Muscle layer of duodenum (tissue), 2 donors: ENCODE results near the gene GADD45GIP1.
"Not testable (repeated sequence)": the region's sequence is repeated elsewhere in the genome, so short reads cannot be mapped to it uniquely, and the experiment has no call there.

Experiments
- H3K27ac ChIP-seq: one replicate; pipeline ENCODE4 v1.7.0; 2013; ENCODE audit warnings: mild to moderate bottlenecking, low read length
- H3K27me3 ChIP-seq: one replicate; pipeline ENCODE4 v1.7.0; 2013; ENCODE audit warnings: low read depth, mild to moderate bottlenecking, control low read depth, low read length
- H3K36me3 ChIP-seq, 2 donors: one replicate each; pipeline ENCODE4 v1.7.0; 2013; ENCODE audit warnings: low read length in 2 of 2, control low read depth in 1 of 2, mild to moderate bottlenecking in 1 of 2; ENCODE audit not compliant: insufficient read depth in 2 of 2, control insufficient read depth in 1 of 2
- H3K4me1 ChIP-seq, 2 donors: one replicate each; pipeline ENCODE4 v1.7.0; 2013; ENCODE audit warnings: low read length in 2 of 2, mild to moderate bottlenecking in 2 of 2, control low read depth in 1 of 2, moderate library complexity in 1 of 2; ENCODE audit not compliant: insufficient read depth in 2 of 2, control insufficient read depth in 1 of 2
- H3K4me3 ChIP-seq, 2 donors: one replicate each; pipeline ENCODE4 v1.7.0; 2013; ENCODE audit warnings: low read length in 2 of 2, low read depth in 1 of 2, mild to moderate bottlenecking in 1 of 2
- H3K9me3 ChIP-seq, 2 donors: one replicate each; pipeline ENCODE4 v1.7.0; 2013; ENCODE audit warnings: low read length in 2 of 2, control low read depth in 1 of 2, mild to moderate bottlenecking in 1 of 2; ENCODE audit not compliant: control insufficient read depth in 1 of 2
- donor health status: healthy.

The GADD45GIP1 gene

DNA sequence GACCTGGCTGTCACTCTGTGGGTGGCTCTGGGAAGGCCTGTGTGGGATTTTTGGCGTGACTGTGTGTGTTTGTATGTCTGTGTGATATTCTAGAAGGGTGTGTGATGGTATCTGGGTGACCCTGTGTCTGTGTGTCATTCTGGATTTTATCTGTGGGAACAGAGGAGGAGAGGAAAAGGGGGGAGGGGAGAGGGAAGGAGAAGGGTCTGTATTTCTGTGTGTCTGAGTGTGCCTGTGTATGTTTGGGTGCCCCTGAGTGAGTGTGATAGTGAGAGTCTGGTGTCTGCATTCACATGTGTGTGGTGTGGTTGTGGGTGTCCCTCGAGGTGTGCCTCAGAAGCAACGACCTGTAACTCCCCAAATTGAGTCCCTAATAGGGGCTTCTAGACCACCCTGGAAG lies 30.2 kb upstream of the GADD45GIP1 start:
- no peaks in the 10 kb centered on the region for H3K27me3 ChIP-seq
- H3K9me3 ChIP-seq: no peaks in the 10 kb centered on the region
- H3K4me1 ChIP-seq: peaks cover 4 to 7% of the 10 kb centered on the region in 2 donors
- no peaks in the 10 kb centered on the region for H3K36me3 ChIP-seq
- no peak overlapping the region for H3K27ac ChIP-seq
- no peak overlapping the region for H3K4me3 ChIP-seq

DNA sequence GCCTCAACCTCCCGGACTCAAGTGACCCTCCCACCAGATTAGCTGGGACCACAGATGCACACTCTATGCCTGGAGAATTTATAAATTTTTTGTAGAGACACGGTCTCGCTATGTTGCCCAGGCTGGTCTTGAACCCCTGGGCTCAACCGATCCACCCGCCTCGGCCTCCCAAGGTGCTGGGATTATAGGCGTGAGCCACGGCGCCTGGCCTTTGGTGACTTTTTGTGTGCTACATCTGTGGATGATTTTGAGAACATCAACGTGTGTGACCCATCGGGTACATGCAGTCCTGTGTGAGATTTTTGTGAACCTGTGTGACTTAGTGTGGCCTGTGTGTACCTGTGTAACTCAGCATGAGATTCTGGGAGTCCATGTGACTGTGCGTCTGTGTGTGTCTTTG lies 29.7 kb upstream of the GADD45GIP1 start:
- no peak overlapping the region for H3K27ac ChIP-seq
- no peaks in the 10 kb centered on the region for H3K9me3 ChIP-seq
- no peaks in the 10 kb centered on the region for H3K27me3 ChIP-seq
- H3K4me3 ChIP-seq: no peak overlapping the region
- no peaks in the 10 kb centered on the region for H3K36me3 ChIP-seq
- H3K4me1 ChIP-seq: peaks cover 4 to 7% of the 10 kb centered on the region in 2 donors

DNA sequence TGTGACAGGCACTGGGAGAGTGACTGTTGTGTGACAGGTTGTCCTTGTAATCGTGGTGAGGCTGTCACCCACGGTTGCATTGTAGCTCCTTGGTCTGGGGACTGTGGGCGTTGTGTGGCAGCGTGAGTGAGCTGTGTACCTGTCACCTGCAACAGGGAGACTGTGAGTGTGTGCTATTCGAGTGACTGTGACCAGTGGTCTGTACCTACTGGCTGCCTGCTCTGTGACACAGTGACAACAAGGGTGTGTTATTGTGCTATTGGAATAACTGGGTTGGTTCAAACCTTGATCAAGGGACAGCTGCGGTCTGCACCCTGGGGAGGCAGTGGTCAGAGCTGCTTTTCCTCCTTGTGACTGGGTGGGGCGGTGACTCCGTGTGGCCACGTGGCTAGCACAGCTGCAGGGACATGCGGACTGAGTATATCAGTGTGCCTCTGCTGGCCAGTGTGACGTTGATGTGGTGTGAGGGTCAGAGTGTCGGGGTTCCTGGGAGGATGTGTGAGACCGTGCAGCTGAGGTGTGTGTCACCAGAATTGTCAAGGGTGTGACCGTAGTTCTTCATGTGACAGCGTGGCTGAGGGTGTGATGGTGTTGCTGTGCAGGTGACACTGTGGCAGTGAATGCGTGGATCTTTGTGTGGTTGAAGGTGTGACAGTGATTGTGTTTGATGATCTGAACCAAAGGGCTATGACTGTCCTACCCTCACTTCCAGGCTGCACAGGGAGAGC lies 28.2 kb upstream of the GADD45GIP1 start:
- Histone ChIP-seq H3K4me1 (peaks cover 4 to 7% of the 10 kb centered on the region in 2 donors), H3K27ac (no peak overlapping the region), H3K36me3 (no peaks in the 10 kb centered on the region), H3K4me3 (no peak overlapping the region), H3K27me3 (no peaks in the 10 kb centered on the region), H3K9me3 (no peaks in the 10 kb centered on the region)

DNA sequence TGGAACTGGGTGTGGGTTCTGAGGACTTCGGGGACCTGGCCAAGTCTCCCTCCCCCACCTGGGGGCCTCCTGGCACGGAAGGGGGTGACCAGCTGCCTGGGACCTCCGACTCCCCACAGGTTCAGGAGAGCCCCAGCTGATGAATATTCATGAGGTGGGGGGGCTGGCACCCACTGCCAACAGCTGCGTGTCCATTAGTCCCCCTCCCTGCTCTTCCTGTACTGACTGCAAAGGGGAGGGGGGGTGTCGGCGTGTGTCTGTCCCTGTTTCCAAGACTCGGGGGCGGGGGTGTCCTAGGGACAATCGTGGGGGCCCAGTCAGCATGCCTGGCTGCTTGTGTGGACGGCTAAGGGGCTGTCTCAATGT lies 27.6 kb upstream of the GADD45GIP1 start:
- no peaks in the 10 kb centered on the region for H3K27me3 ChIP-seq
- H3K9me3 ChIP-seq: no peaks in the 10 kb centered on the region
- no peak overlapping the region for H3K4me3 ChIP-seq
- peaks cover 4 to 7% of the 10 kb centered on the region in 2 donors for H3K4me1 ChIP-seq
- H3K36me3 ChIP-seq: no peaks in the 10 kb centered on the region
- no peak overlapping the region for H3K27ac ChIP-seq

DNA sequence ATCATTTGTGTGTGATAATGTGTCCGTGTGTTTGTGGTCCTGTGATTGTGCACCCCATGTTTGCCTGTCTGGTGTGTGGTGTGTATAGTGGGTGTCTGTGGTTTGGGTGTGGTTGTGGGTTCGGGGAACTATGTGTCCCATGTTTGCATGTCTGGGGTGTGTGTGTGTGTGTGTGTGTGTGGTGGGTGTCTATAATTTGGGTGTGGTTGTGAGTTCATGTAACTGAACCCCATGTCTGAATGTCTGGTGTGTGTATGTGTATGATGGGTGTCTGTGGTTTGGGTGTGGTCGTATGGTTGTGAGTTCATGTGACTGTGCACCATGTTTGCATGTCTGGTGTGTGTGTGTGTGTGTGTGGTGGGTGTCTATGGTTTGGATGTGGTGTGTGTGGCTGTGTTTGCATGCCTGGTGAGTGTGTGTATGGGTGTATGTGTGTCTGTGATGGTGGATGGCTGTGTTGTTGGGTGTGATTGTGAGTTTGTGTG lies 27.2 kb upstream of the GADD45GIP1 start:
- H3K4me1 ChIP-seq: peaks cover 4 to 7% of the 10 kb centered on the region in 2 donors
- no peaks in the 10 kb centered on the region for H3K27me3 ChIP-seq
- no peaks in the 10 kb centered on the region for H3K9me3 ChIP-seq
- no peak overlapping the region for H3K4me3 ChIP-seq
- no peaks in the 10 kb centered on the region for H3K36me3 ChIP-seq
- no peak overlapping the region for H3K27ac ChIP-seq

DNA sequence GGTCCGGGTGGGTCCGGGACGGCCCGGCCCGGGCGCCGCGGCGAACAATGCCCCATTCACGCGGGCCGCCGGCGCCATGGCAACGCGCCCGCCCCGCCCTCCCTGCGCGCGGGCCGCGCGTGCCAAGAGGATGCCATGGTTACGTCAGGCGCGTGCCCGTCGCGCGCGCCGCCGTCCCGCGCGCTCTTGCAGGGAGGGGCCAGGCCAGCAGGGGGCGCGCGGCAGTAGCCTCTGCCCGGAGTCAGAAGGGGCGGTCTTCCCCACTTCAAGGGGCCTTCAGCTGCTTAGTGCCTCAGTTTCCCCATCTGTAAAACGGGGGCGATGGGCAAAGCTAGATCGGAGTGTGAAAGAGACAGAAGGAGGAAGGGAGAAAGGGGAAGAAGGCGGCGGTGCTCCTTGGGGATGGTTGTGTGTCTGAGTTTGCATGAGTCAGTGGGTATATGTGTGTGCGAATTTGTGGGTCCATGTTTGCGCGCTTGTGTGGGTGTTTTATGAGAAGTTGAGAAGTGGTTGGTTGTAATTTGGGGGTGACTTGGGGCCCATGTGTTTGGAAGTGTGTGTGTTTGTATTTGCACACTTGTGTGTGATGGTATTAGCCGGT lies 26.6 kb upstream of the GADD45GIP1 start:
- Histone ChIP-seq H3K4me3 (peak overlapping the region in 1 of 2 donors; percentile 30), H3K36me3 (no peaks in the 10 kb centered on the region), H3K27me3 (no peaks in the 10 kb centered on the region), H3K4me1 (peaks cover 4 to 7% of the 10 kb centered on the region in 2 donors), H3K27ac (no peak overlapping the region), H3K9me3 (no peaks in the 10 kb centered on the region)

DNA sequence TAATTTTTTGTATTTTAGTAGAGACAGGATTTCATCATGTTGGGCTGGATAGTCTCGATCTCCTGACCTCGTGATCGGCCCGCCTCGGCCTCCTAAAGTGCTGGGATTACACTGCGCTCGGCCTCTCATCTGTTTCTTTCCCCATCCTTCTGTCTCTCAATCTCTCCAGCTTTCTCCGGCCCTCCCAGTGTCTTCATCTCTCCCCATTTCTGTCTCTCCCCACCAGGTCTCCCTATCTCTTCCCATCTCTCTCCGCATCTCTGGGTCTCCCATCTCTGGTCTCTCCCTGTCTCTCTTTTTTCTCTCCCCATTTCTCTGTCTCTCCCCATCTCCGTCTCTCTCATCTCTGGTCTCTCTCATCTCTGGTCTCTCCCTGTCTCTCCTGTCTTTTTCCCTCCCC lies 26.1 kb upstream of the GADD45GIP1 start:
- H3K27ac ChIP-seq: no peak overlapping the region
- H3K27me3 ChIP-seq: no peaks in the 10 kb centered on the region
- H3K4me1 ChIP-seq: peaks cover 4 to 7% of the 10 kb centered on the region in 2 donors
- H3K36me3 ChIP-seq: no peaks in the 10 kb centered on the region
- peak overlapping the region in 1 of 2 donors; percentile 30 for H3K4me3 ChIP-seq
- H3K9me3 ChIP-seq: no peaks in the 10 kb centered on the region

DNA sequence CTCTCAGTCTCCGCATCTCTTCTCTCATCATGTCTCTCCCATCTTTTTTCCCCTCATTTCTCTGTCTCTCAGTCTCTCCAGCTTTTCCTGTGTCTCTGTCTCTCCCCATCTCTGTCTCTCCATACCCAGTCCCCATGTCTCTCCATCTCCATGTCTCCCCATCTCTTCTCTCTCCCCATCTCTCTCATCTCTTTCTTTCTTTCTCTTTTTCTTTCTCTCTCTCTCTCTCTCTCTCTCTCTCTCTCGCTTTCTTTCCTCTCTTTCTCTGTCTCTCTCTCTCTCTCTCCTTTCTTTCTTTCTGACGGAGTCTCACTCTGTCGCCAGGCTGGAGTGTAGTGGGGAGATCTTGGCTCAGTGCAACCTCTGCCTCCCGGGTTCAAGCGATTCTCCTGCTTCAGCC lies 25.6 kb upstream of the GADD45GIP1 start:
- no peaks in the 10 kb centered on the region for H3K9me3 ChIP-seq
- peaks cover 4 to 7% of the 10 kb centered on the region in 2 donors for H3K4me1 ChIP-seq
- no peaks in the 10 kb centered on the region for H3K36me3 ChIP-seq
- no peak overlapping the region for H3K4me3 ChIP-seq
- no peaks in the 10 kb centered on the region for H3K27me3 ChIP-seq
- H3K27ac ChIP-seq: no peak overlapping the region

DNA sequence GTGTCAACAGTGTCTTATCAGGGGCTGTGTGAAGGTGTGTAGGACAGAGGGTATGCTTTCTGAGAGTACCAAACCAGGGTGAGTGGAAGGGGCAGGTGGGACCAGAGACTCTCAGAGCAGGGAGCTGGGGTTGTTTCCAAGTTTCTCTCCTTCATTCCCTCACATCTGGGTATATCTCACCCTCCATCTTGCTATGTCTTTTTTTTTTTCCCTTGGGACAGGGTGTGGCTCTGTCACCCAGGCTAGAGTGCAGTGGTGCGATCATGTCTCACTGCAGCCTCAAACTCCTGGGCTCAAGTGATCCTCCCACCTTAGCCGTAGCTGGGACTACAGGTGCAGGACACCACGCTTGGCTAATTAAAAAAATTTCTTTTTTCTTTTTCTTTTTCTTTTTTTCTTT lies 23.0 kb upstream of the GADD45GIP1 start:
- Histone ChIP-seq H3K36me3 (no peaks in the 10 kb centered on the region), H3K4me1 (peaks cover 3 to 4% of the 10 kb centered on the region in 2 donors), H3K9me3 (no peaks in the 10 kb centered on the region), H3K27me3 (no peaks in the 10 kb centered on the region), H3K27ac (no peak overlapping the region), H3K4me3 (no peak overlapping the region)

DNA sequence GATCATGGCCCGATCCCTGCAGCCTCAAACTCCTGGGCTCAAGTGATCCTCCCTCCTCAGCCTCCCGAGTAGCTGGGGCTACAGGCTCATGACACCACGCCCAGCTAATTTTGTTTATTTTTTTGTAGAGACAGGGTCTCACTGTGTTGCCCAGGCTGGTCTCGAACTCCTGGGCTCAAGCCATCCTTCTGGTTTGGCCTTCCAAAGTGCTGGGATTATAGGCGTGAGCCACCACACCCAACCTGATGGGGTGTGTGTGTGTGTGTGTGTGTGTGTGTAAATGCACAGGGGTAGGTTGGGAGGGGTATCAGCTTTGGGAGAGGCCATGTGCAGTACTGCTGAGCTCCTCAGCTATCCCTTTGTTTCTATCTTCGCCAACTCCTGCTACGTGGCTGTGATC lies 19.1 kb upstream of the GADD45GIP1 start:
- H3K36me3 ChIP-seq, H3K9me3 ChIP-seq, H3K4me1 ChIP-seq, H3K4me3 ChIP-seq, H3K27me3 ChIP-seq, H3K27ac ChIP-seq: not testable (repeated sequence)

DNA sequence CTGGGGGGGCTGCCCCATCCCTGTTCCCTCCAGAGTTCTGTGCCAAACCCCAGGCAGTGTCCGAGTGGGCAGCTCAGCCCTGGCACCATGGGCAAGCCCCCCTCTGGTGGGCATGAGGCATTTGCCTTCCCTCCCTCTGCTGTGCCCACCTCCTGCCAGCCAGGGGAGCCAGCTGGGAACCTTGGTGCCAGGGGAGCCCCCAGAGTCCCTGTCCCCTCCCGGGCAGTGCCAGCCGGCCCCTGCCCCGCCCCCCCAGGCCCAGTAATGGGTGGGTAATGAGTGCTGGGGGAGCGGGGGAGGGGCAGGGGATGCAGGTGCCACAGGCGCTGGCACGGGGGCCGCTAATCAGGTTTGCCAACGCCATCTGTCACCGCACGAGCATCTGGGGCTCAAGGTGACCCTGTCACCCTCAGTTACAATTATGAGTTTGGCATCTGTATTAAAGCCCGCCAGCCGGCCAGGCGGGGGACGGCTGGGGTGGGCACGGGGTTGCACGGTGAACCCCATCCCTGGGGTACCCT lies 18.3 kb upstream of the GADD45GIP1 start:
- no peaks in the 10 kb centered on the region for H3K9me3 ChIP-seq
- H3K27ac ChIP-seq: no peak overlapping the region
- no peaks in the 10 kb centered on the region for H3K27me3 ChIP-seq
- H3K4me3 ChIP-seq: no peak overlapping the region
- no peaks in the 10 kb centered on the region for H3K4me1 ChIP-seq
- no peaks in the 10 kb centered on the region for H3K36me3 ChIP-seq
